ENCODE data around the gene SLC35B2.

The SLC35B2 gene, protein sequence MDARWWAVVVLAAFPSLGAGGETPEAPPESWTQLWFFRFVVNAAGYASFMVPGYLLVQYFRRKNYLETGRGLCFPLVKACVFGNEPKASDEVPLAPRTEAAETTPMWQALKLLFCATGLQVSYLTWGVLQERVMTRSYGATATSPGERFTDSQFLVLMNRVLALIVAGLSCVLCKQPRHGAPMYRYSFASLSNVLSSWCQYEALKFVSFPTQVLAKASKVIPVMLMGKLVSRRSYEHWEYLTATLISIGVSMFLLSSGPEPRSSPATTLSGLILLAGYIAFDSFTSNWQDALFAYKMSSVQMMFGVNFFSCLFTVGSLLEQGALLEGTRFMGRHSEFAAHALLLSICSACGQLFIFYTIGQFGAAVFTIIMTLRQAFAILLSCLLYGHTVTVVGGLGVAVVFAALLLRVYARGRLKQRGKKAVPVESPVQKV

DNA sequence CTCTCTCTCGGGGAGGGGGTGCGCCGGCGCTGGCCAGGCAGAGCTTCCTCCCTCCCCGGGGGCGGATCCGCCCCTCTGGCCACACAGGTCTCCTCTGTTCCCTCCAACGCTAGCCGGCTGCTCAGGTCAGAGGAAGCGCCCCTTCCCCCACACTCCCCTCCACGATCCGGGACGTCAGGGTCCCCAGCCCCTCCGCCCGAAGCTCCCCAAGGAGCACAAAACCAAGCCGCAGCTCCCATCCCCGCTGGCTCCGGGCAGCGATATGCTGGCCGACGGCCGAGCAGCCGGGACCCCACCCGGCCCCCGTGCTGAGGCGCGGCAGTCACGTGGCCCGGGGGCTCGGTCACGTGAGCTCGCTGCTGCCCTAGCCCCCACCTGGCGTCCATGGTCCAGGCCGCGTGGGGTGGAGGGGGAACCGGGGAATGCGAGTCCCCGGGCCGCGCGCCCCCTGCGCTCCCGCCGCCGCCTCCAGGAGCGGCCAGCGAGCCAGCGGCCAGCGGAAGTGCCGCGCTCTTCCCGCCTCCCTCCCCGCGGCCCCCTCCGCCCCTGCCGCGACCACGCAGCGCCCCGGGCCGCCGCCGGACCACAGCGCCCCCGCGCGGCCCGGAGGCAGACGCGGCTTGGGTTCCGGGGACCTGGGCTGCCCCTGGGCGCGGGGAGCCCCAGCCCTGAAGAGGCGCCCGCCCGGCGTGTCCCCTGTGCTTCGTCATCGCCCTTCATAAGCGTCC, at the start of gene SLC35B2:
Gene SLC35B2, minus strand, starts transcription at position 504 of the 728 bp plus-strand sequence. Its CDS starts 118 bp downstream, at position 386.
- in situ Hi-C loops (cut with HindIII; ENCODE audit: low sequenced_read_pairs), result loop anchor here (5.0 to 10.0 kb wide), 2 partner anchors 48 to 80 kb away; no protein-coding TSS in a partner anchor

DNA sequence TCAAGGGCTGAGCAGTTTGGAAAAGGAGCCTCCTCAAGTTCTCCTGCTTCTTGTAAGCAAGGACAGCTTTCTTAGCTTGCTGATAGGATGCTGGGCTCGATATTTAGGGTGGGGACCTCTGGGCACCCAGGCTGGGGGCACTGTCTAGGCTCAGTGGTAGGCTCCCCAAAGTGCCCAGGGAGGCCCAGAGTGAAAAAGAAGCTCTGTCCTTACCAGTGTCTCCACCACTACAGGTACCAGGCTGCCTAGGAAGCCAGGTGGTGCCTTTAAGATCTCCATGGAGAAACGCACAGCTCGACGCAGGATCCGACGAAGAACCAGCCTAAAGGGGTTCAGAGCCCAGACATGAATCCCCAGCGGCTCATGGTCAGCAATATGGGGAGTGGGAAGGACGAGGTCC, 49.4 kb upstream of the SLC35B2 start:
- in situ Hi-C loops (cut with HindIII; ENCODE audit: low sequenced_read_pairs), result loop anchor here (10.0 kb wide), 1 partner anchor 52 kb away; the partner anchor contains the start of gene SLC35B2

DNA sequence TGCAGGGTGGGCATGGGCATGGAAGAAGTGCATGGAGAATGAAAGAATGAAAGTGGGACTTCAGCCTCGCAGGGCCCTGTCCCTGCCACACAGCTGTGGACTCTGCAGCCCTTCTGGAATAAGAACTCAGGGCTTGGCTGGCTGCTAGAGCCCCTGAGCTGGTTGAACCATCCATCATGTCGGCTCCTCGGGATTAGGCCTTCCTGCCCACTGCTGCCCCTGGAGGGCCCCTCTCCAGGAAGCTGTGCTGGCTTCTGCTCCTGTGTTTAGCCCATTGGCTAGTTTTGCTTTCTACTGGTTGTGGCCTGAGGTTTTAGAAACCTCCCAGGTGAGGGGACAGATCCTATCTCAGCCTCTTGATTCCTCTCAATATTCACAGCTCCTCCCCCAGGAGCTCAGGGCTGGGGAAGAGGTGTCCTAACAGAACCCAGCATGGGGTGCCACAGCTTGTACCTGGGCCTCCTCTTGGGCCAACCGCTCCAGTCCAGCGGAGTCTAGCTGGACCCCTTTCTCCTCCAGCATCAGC, 47.9 kb upstream of the SLC35B2 start:
- in situ Hi-C loops (cut with HindIII; ENCODE audit: low sequenced_read_pairs), result loop anchor here (10.0 kb wide), 1 partner anchor 50 kb away; the partner anchor contains the start of gene SLC35B2

DNA sequence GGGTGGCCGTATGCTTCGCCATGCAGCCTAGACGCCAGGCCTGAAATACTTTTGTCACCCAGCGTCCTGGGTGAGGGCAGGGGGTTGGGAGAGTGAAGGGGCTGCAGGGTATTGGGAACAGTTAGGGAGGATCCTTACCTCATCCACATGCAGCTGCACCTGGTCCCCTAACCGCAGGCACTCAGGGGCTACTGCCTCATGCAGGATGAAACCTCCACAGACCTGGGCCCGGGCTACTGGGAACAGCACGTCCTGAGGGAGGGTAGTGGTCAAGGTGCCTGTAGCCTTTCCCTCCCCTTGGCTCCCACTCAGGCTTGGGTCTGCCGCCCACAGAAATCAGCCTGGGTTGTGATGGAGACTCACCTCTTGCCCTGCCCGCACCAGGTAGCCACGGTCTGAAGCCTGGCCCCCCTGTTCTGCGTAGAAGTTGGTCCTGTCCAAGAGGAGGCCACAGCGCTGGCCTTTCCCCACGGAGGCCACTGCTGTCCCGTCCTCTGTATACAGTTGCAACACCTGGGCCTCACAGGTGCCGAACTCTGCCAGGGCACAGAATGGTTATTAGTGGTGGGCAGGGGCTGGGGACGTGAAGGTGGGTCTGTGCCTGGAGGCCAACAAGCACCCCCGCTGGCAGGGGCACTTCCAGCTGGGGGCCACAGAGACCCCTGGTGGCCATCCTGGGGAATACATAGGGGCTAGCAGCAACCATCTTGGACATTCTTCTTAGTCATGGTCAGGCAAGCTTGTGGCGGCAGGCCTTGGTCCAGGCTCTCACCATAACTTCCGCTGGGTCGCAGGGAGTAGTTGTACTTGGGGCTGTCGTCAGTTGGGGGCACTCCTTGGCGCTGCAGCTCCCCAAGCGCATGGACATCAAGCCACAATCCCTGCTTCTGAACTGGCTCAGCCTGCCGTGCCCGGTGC, 47.2 kb upstream of the SLC35B2 start:
- in situ Hi-C loops (cut with HindIII; ENCODE audit: low sequenced_read_pairs), result loop anchor here (10.0 kb wide), 1 partner anchor 50 kb away; the partner anchor contains the start of gene SLC35B2

DNA sequence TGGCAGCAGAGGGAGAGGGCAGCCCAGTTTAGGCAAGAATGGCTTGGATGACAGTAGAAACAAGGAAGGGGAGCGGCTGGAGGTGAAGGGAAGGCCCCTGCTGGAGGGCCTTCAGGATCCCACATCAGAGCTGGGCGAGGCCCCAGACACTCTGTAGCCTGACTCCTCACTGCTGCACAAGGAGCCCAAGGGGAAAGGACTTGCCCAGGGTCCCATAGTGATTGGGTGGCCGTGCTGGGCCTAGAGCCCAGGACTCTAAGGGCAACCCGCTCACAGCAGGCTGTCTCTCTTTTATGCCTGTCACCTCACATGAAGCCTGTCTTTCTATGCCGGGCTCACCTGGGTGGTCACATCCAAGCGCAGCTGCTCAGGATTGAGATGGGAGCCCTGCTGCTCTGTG, 46.5 kb upstream of the SLC35B2 start:
- in situ Hi-C loops (cut with HindIII; ENCODE audit: low sequenced_read_pairs), result loop anchor here (10.0 kb wide), 1 partner anchor 49 kb away; the partner anchor contains the start of gene SLC35B2

DNA sequence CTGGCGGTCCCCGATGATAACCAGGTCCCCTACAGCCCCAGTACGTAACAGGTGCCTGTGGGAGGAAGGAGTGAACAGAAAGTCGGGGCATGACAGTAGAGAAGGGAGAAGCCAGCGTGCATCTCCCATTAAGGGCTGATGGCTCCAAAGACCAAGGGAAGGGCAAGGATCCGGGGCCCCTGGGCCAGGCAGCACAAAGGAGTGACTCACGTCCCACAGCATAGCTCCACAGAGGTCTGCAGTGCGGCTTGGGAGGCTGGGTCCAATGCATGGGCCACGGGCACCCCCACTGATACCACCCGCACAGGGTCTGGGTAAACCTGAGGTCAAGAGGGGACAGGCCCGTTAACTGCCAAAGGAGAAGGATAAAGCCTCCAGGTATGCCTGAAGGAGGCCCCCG, 45.5 kb upstream of the SLC35B2 start:
- in situ Hi-C loops (cut with HindIII; ENCODE audit: low sequenced_read_pairs), result loop anchor here (10.0 kb wide), 1 partner anchor 48 kb away; the partner anchor contains the start of gene SLC35B2

DNA sequence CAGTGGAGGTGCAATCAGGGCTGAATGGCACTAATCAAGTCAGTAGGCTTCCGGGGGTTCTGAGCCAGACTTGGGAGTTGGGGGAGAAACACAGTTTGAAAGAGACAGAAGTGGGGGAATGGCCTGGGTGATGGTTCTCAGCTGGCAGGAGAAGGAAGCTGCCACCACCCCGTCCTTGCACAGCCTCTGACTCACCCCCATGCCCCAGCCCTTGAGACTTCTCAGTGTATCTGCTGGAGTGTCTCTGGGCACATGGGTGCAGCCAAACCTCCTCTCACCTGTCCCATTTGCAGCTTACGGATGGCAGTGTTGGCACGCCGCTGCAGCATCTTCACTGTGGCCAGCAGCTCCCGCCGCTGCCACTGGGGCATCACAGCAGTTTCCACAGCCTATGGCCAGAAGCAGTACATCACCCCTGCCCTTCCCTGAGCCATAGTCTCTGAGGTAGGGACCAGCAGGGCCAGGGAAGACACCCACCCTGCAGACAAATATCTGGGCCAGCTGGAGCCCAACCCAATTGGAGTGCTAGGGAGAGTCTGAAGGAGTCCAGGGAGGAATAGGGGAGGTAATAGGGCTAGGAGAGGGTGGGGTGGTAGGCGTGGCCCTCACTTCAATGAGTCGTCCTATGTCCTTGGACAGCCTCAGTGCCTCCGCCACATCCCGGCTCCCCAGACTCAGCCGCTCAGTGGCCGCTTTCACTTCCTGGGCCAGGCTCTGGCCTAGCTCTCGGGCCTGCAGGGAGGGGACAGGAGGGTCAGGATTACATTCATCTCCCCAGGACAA, 44.6 kb upstream of the SLC35B2 start:
- in situ Hi-C loops (cut with HindIII; ENCODE audit: low sequenced_read_pairs), result loop anchor here (10.0 kb wide), 1 partner anchor 47 kb away; the partner anchor contains the start of gene SLC35B2

DNA sequence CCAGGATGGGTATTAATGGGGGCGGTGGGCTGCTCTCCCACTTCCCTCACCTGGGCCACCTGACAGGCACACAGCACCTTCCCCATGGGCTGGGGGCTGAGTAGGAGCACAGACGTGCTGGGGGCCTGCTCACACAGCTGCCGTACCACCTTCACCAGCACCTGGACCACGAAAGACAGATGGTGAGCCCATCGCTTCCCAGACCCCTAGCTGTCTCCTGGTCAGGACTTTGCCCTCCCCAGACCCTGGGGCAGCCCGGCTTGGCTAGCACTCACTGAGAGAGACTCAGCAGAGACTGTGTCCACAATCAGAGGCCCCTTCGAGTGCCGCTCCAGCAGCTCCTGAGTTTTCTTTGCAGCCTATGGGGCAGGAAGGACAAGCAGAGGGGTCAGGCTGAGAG, 43.8 kb upstream of the SLC35B2 start:
- in situ Hi-C loops (cut with HindIII; ENCODE audit: low sequenced_read_pairs), result loop anchor here (10.0 kb wide), 1 partner anchor 46 kb away; the partner anchor contains the start of gene SLC35B2

DNA sequence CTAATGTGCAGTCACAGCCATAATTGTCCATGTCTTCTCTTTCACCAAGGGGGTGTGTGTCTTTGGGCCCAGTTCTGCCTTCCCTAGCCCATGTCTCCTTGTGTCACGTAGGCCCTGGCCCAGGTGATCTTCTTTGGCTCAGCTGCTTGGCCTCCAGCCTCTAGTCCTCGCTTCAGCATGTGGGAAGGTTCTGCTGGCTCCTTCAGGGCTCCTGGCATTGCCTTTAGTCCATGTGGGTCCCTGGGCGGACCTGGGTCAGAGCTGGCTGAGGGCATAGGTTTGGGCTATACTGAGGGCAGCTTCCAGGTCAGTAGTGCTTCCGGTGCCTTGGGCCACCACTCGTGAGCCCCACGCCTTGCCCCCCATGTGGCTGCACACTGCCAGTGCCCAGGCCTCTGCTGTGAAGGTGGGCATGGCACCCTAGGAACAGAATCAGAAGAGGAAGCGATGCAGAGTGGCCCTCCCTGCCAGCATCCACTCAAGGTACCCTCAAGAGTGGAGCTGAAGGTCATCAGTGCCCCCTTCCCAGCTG, 43.0 kb upstream of the SLC35B2 start:
- in situ Hi-C loops (cut with HindIII; ENCODE audit: low sequenced_read_pairs), result loop anchor here (10.0 kb wide), 1 partner anchor 46 kb away; the partner anchor contains the start of gene SLC35B2

DNA sequence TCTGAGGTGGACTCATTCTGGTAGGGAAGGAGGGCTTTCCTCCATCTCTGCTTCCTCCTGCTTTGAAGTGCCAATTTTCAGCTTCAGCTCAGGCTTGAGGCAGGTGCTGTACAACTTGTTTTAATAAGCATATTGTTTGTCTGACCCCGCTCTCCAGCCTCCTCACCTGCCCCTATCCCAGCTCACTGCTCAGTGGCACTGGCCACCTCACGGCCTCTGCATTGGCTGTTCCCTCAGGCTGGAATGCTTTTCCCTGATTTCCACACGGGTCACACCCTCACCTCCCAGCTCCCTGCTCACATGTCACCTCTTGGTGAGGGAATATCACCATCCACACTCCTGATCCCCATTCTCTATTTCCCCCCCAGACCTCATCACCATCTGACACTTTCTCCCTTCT, 41.5 kb upstream of the SLC35B2 start:
- in situ Hi-C loops (cut with HindIII; ENCODE audit: low sequenced_read_pairs), result no loop called here

DNA sequence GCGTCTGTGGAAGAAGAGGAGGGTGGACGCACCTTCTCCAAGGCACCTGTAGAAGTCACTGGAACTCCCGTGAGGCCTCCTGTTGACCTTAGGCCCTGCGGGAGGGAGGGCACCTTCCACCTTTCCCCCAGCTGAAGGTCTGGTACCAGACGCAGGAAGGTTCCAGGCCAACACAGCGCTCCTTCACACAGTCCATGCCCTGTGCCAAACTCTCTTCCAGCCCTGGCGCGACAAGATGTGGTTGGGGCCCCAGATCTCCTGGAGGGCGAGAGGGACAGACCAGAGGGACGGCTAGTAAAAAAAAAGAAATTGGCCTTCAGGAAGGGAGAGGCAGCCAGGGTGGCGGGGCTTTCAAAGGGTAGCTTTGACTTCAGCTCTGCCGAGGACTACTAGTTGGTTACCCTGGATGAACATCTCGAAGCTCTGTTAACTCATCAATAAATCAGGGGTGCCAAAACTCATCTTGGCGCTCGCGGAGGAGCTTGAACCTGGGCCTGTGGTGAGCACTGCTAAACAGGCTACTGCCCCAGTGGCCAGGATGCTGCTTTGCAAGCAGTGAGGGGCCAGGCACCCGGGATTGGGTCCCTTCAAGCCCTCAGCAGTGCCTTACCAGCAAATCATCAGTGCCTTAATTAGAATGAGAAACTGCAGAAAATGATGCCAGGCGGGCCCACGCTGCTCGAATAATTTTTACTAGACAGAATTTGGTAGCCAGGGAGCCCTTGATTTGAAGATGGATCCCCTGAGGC, 40.9 kb upstream of the SLC35B2 start:
- in situ Hi-C loops (cut with HindIII; ENCODE audit: low sequenced_read_pairs), result no loop called here

DNA sequence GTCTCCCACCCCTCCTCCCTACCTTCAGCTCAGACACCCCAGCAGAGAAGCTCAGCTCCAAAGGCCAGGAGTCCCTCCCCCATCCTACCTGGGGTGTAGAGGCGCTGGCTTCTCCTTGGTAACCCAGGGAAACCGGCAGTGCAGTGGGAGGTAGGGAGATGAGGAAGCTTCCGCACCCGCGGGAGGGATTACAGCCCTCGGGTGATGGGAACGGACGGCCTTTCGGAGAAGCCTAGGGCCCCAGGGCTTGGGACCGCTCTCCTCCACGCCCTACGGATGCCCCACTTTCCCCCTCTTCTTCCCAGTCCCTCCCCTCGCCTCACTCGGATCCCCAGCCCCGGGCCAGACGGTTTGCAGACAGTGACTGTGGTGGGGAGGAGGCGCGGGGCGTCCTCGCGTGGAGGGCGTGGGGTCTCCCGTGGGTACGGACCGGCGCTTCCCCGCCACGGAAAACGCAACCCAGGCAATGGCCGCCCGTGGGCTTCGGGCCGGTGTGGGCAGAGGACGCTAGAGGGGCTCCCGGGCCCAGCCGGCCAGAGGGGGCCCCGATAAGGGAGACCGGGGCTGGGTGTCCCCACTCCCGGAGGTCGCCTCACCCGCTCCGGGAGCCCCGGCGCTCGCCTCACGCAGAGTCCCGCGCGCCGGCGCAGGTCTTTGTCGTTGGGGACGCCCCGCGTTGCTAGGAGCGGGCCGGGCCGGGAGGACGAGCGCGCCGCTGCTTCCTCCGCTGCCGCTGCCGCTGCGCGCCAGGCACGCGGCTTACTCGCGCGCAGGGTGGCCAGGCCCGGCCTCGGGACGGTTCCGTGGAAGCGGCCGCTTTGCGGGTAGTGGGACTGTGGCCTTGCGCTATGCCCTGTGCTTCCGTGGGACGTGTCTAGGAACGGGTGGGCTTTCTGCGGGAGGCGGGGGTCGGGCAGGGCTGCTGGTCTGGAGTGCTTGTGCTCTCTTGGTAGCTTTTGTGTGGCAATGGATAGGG, 40.0 kb upstream of the SLC35B2 start:
- in situ Hi-C loops (cut with HindIII; ENCODE audit: low sequenced_read_pairs), result no loop called here

DNA sequence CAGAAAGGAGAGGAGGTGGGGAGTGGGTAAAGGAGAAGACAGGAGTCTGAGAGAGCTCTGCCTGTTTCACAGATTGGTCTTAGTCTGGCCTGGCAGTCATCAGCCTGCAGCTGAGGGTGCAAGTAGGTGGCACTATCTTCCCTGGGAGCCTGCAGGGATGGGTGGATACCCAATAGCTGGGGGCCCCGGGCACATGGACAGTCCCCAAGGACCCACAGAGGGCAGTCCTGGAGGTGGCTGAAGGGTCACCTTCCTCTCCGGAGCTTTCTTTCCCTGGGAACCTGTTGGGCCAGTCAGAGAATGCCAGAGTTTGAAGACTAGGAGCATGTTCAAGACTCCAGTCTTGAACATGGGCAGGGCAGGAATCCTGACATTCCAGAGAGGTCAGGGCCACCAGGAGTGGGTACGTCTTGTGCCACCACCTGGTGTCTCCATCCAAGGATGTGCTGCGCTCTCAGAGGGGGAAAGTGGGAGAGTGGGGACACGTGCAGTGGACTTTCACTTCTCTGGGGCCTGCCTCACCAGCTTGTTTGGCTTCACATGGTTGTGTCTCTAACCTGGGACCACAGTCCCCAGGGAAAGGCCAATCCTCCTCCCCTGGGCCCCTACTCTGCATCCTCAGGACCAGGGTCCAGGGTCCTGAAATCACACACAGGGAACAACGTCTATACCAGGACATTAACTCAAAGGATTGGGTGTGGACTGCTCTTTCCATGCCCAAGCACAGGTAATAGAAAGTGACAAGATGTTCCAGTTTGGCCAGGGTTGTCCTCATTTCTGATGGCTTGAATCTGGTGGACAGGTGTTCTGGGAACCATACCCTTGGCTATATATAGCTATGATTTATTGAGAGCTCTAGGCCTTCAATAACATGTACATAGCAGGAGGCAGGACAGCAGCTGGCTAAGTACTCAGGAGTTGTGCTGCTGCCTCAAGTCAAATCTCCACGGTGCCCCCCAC, 37.8 kb upstream of the SLC35B2 start:
- in situ Hi-C loops (cut with HindIII; ENCODE audit: low sequenced_read_pairs), result no loop called here

DNA sequence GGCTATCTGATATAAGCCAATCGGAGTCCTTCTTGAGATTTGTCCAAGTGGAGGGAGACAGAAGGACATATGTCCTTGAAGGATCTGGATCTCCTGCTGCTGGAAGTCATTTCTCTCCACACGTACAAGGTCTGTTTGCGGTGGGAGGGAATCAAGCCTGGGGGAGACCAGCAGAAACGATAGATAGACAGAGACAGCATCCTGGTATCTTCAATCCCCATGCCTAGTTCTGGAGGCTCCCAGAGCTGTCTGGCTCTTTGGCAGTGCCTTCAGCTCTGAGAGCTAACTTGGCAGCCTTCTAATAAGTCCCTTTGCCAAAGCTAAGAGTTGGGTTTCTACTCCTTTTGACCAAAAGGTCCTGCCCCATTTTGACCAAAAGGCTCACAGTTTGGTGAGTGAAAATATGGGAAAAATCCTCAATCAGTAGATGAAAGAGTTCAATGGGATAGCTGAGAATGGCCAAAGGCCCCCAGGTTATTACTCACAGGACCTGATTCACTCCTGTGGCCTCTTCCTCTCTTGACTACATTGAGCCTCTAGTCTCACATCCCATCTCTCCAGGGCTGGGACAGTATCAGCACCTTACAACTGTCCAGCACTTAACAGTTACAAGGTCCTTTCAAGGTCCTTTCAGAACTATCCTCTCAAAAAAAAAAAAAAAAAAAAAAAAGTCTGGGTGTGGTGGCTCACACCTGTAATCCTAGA, 35.5 kb upstream of the SLC35B2 start:
- in situ Hi-C loops (cut with HindIII; ENCODE audit: low sequenced_read_pairs), result no loop called here

DNA sequence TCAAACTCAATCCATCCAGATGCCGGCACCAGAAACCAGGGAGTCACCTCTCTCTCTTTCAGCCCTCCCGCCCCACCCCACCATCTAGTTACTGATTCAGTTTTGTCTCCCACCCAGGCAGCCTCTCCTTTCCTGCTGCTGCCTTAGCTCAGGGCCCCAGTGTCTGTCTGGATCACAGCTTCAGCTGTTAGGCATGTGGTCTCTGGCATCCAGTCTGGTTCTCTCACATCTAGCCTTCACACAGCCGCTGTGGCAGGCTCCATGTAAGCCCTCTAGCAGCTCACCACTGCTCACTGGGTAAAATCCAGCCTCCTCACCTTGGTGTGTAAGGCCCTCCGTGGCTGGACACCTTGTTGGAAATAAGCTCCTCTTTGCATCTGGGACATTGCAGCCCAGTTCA, 34.5 kb upstream of the SLC35B2 start:
- in situ Hi-C loops (cut with HindIII; ENCODE audit: low sequenced_read_pairs), result no loop called here

Measured in DLD1 (cell line).